GM12873 (cell line): Measurements from ENCODE around the gene CLSTN2.

Experiments used
- CTCF ChIP-seq: IDR thresholded peaks from 2 replicates; pipeline ENCODE4 v1.5.1; 2012; ENCODE audit warnings: low read depth, mild to moderate bottlenecking, moderate library complexity, low read length, control low read depth; ENCODE audit not compliant: insufficient read depth; ENCODE audit errors: missing control alignments

The CLSTN2 gene

GRCh38 chr3:139969386-139969785 is 34.4 kb downstream of the CLSTN2 start:
- no peak for TF ChIP-seq CTCF

DNA sequence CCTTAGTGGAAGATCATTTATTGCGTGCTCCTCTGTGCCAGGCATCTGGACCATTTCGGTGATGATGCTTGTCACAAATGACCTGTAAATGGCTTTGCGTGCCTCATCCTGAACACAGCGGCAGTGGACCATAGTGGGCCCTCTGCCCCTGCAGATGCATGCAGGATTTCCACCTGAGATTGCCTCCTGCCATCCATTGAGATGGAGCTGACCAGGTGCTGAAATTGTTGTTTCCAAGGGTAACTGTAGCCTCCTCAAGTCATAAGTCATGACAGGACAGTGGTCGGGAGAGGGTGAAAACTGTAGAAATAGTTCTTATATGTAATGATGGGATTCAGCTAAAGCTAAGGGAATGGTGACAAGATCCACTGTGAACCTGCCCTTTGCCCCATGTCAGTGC is 35.5 kb downstream of the CLSTN2 start:
- TF ChIP-seq CTCF = no peak

- no peak for TF ChIP-seq CTCF
These were observed 39.9 kb downstream of the CLSTN2 start for GRCh38 chr3:139974809-139975425.

- no peak for TF ChIP-seq CTCF
These were observed 40.8 kb downstream of the CLSTN2 start for GRCh38 chr3:139975594-139976365.

DNA sequence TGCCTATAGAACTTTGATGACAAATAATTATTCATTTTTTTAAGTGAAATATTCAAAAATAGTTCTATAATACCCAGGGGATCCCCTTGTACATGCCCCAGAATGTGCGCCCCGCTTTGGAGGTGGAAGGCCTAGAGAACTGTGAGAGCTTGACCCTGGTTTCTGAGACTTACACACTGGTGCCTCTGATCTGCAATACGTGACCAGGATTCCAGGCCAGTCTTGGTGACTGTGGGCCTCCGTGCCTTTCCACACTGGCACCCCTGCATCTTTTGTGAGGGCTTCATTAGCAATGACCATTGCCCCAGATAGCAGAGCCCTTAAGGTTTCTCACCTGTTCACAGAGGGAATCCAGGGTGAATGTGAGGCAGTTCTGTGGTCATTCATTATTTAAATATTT is 44.0 kb downstream of the CLSTN2 start:
- no peak for TF ChIP-seq CTCF

DNA sequence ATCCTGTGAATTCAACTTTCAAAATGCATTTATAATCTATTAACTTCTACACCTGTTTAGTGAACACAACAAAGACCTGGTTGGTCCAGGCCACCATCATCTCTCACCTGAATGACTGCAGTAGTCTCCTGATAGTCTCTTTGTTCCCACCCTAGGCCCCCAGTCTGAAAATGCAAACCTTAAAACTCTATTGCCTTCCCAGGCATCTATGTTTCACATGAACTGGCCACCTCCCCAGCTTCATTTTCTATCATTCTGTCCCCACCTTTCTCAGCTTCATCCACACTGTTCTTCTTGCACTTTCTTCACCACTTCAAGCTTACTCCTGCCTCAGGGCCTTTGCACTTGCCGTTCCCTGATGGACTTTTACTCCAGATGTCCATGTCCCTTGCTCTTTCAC is 45.0 kb downstream of the CLSTN2 start:
- TF ChIP-seq CTCF = no peak

- TF ChIP-seq CTCF = peak; percentile 8
These were observed 47.4 kb downstream of the CLSTN2 start for GRCh38 chr3:139982404-139982803.
